ENCODE data around the gene LNPK.

DNA sequence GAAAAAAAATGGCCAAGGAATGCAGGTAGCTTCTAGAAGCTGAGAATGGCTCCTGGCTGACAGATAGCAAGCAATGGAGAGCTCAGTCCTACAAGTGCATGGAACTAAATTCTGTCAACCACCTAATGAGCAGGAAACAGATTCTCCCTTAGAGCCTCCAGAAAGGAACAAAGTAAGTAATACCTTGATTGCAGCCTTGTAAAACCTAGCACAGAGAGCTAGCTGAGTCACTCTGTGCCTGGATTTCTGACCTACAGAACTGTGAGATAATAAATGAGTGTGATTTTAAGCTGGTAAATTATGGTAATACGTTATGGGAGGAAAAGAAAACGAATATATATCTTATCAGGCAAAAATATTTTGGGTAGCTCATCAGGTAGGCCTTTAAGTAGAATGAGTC lies 7.4 kb upstream of the LNPK start:
- TF ChIP-seq EZH2 (IDR thresholded peaks at IDR 0.05; ENCODE audit: low read depth) = no peak
- TF ChIP-seq, protein P1, sequence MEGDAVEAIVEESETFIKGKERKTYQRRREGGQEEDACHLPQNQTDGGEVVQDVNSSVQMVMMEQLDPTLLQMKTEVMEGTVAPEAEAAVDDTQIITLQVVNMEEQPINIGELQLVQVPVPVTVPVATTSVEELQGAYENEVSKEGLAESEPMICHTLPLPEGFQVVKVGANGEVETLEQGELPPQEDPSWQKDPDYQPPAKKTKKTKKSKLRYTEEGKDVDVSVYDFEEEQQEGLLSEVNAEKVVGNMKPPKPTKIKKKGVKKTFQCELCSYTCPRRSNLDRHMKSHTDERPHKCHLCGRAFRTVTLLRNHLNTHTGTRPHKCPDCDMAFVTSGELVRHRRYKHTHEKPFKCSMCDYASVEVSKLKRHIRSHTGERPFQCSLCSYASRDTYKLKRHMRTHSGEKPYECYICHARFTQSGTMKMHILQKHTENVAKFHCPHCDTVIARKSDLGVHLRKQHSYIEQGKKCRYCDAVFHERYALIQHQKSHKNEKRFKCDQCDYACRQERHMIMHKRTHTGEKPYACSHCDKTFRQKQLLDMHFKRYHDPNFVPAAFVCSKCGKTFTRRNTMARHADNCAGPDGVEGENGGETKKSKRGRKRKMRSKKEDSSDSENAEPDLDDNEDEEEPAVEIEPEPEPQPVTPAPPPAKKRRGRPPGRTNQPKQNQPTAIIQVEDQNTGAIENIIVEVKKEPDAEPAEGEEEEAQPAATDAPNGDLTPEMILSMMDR (conservative IDR thresholded peaks at IDR 0.05) = no peak

All from PC-9 (cell line).